GM21526 (cell line): Measurements from ENCODE around the gene PPP2R1B.
"Not testable (repeated sequence)": the region's sequence is repeated elsewhere in the genome, so short reads cannot be mapped to it uniquely, and the experiment has no call there.

Experiments used
- ATAC-seq: cut with Tn5 transposase; IDR thresholded peaks from one replicate; pipeline ENCODE4 v1.9.1; 2021; ENCODE audit warnings: moderate library complexity; ENCODE audit not compliant: unreplicated experiment, low FRiP score

The PPP2R1B gene

GRCh38 chr11:111785076-111785475 lies 18.9 kb upstream of the PPP2R1B start:
- ATAC-seq = no peak

GRCh38 chr11:111784311-111784710 lies 18.1 kb upstream of the PPP2R1B start:
- not testable (repeated sequence) for ATAC-seq

GRCh38 chr11:111782109-111782741 lies 16.0 kb upstream of the PPP2R1B start:
- no peak for ATAC-seq

- no peak for ATAC-seq
These were observed 12.9 kb upstream of the PPP2R1B start for GRCh38 chr11:111779118-111779517.

- no peak for ATAC-seq
These were observed 11.9 kb upstream of the PPP2R1B start for GRCh38 chr11:111778047-111778558.

GRCh38 chr11:111777094-111778046 lies 11.2 kb upstream of the PPP2R1B start:
- peak; percentile 53 for ATAC-seq

DNA sequence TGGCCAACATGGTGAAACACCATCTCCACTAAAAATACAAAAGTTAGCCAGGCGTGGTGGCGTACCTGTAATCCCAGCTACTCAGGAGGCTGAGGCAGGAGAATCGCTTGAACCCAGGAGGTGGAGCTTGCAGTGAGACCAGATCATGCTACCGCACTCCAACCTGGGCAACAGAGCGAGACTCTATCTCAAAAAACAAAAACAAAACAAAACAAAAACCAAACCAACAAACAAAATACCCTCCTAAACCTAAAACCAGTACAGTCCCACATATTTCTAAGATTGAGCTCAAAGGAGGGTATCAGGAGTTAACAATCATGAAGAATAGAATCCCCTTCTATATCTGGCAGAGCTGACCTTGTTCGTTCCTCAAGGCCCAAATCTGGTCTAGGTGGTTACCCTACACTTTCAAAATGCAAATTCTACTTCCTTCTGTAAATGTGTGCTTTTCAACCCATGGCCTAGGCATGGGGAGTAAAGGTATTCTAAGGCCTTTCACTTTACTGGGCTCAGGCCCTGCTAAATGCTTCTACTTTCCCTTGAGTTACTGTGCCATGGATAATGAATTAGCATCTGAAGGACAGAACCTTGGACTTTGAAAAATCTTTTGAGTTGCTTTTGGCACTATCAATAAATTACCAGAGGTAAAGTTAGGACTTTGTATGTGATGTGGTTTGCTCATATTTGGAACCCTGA lies 10.4 kb upstream of the PPP2R1B start:
- ATAC-seq = peak; percentile 96

- ATAC-seq = no peak
These were observed 8.9 kb upstream of the PPP2R1B start for GRCh38 chr11:111774955-111775710.

DNA sequence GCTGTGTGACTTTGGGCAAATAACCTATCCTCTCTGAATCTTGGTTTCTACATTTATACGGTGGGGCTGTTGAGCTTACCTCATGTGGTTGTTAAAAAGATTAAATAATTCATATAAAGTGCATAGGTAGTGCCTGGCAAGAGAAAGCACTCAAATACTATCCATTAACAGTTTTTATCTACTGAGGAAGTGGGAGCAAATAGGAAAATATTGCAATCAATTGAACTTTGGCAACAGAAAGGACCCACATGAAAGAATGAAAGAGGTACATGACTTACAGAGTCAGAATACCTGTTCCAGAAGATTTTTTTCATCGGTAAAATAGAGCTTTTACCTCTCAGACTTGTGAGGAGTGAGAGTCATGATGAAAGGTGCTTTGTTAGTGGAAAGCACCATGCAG lies 6.3 kb upstream of the PPP2R1B start:
- no peak for ATAC-seq

DNA sequence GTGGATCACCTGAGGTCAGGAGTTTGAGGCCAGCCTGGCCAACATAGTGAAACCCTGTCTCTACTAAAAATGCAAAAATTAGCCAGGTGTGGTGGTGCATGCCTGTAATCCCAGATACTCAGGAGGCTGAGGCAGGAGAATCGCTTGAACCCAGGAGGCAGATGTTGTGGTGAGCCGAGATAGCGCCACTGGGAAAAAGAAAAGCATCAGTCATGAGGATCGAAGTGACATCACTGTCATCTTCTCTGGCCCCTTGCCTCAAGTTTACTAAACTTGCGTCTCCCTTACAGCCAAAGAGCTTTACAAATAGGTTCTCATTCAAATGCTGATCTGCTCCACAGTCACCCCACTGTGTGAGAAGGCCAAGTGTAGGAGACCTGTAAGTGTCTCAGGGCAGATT lies 5.0 kb upstream of the PPP2R1B start:
- not testable (repeated sequence) for ATAC-seq

DNA sequence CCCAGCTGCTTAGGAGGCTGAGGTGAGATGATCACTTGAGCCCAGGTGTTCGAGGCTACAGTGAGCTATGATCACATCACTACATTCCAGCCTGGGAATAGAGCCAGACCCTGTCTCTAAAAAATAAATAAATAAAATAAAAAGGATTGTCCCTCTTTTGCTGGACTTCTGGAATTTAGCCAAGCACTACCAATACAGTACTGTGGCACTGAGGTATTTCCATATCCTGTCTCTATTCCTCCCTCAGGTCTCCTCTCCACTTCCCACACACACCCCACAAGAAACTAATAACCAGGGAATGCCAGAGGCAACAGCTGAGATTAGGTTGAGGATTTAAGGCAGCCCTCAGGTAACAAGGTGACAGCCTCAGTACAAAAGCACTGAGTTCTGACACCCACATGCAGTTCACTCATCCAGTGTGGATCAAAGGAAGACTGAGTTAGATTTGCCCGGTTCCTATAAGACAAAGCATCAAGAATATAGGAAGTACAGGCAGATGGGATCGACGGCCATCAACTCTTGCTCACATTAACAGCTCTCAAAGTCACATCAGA lies 4.5 kb upstream of the PPP2R1B start:
- no peak for ATAC-seq

DNA sequence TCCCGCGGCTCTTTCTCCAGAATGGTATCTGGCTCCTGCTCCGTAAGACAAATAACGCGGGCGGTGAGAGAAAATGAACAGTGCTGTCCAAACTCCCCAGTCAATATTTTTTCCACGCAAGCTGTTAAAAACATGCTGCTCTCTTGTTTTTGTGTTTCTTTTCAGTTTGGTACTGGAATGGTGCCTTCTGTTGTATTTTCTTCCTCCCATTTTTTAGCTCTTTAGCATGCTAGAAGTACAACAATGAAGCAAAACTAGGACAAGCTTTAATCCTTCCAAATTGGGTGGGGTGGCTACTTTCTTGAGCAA lies 599 bp upstream of the PPP2R1B start:
- ATAC-seq = no peak

- peak; percentile 12 for ATAC-seq
These were observed 737 bp downstream of the PPP2R1B start for GRCh38 chr11:111765320-111765983.

DNA sequence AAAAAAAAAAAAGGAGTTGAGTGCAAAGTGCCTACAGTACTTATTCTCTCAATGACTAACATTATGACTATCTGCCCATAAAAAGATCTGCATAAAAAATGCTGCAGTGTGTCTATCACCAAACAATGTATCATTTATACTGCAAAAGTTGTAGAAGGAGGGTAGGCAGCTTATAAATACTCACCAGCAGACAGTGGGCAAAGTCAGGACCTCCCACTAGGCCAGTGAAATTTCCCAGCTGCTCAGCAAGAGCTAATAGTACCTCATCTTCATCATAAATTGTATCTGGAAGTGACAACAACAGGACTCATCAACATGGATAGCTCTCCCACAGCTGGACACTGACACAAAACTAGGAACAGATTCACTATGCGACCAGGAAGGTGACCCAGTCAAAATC lies 1.6 kb downstream of the PPP2R1B start:
- no peak for ATAC-seq

GRCh38 chr11:111762981-111763643 lies 3.1 kb downstream of the PPP2R1B start:
- ATAC-seq = no peak

DNA sequence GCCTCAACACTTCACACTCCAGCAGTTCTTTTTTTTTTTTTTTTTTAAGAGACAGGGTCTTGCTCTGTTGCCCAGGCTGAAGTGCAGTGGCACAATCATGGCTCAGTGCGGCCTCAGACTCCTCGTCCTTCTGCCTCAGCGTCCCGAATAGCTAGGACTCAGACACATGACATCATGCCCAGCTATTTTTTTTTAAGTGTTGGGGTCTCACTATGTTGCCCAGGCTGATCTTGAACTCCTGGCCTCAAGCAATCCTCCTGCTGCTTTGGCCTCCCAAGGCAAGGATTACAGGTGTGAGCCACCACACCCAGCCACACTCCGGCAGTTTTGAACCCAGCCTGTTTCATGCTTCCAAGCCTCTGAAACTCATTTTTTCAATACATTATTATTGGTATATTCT lies 3.7 kb downstream of the PPP2R1B start:
- ATAC-seq = no peak

DNA sequence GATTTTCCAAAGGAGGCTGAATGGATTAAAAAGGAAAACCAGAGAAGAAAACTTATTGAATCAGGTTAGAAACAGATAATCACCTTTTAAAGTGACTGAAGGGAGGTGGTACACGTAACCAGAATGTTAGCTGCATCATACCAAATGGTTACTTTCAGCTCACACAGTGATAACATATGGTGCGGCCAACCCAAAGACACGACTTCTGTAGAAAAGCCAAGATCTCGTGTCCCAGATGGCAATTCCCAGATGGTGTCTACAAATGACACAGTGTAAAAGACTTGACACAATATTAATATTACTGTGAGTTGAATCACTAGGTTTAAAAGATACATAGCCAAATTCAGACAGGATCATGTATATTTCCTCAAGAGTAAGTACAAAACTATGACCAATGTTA lies 5.2 kb downstream of the PPP2R1B start:
- no peak for ATAC-seq

GRCh38 chr11:111759778-111760407 lies 6.3 kb downstream of the PPP2R1B start:
- no peak for ATAC-seq

GRCh38 chr11:111759376-111759775 lies 6.8 kb downstream of the PPP2R1B start:
- no peak for ATAC-seq
